Measurements from ENCODE around the gene CEP120.
"Not testable (repeated sequence)": the region's sequence is repeated elsewhere in the genome, so short reads cannot be mapped to it uniquely, and the experiment has no call there.

Gene CEP120

DNA sequence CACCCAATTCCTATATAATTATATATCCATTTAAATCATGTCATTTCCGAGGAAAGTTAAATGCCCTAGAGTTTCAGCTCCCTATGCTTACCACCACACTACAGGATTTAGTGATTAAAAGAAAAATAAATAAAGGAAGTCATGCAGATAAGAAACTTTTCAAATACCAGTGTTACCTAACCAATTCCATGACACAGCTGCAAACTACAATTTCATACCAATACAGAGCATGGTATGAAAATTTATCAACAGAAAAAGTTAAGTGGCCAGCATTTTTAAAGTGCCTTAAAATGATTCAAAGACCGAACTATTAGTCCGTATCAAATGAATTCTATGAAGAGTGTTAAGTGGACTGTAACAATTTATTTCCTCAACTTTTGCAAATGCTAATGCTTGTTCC is 35.9 kb downstream of the CEP120 start:
- DNase-seq (ENCODE audit: low spot score) = no peak

DNA sequence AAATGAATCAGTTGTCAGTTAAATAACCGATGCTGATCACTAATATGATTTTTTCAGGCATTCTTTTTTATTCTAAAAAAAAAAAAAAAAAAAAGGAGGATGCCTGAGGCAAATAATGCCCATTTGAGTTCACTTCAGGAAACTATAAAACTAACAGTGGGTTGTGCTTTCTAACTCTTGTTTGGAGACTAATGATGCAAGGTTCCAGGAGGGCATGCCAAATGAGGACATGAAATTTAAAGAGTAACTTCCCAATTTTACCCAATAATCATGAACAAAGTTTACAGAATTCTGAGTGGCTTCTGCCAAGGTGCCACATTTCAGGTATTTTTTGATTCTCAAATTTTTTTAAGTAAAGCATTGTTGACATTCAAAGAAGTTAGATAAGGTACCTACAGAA is 41.0 kb downstream of the CEP120 start:
- DNase-seq (ENCODE audit: low spot score) = no peak

DNA sequence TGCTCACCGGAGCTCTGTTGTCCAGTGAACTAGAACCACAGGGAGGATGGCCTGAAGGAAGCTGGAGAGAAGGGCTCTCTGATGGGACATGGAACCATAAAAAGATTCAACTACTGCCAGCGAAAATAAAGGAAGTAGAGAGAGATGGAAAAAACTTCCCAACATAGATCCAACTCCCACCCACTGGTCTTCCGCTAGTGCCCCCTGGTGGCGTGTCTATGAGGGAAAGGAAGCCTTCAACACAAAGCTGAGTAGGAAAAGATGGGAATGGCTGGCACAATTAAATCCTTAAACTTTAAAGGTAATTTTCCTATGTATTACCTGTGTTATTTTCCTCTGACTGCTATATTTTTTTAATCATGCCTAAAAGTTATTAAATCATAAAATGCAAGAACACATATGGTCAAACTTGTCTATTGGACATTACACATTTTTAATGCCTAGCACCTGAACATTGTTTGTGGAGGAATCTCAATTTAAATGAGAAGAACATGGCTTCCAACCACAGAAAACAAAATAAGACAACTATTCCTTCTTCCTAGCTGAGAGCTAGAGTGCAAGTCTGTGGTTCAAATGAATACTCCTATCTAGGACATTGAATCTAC is 51.5 kb downstream of the CEP120 start:
- DNase-seq (ENCODE audit: low spot score) = peak; percentile 13

DNA sequence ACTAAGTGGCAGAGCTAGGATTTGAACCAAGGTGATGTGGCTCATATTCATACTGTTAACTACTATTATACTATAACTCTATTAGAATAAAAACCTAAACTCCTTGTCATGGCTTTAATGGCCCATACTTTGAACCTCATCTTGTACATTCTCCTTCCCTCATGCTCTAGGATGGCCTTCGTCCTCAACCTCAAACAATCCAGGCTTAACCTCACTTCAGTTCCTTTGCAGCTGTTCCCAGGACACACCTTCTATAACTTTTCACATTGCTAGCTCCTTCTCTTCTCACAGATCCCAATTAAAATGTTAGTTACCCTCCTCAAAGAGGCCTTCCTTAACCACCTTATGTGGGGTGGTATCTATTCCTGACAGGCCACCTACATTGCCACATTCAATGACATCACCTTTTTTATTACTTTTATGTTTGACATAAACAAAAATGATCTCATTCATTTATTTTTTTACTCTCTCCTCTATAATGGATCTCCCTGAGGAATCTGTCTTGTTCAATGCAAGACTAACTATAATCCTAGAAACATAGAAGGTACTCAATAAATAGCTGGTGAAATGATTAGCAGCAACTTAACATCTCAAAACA is 53.7 kb downstream of the CEP120 start:
- no peak for DNase-seq (ENCODE audit: low spot score)

DNA sequence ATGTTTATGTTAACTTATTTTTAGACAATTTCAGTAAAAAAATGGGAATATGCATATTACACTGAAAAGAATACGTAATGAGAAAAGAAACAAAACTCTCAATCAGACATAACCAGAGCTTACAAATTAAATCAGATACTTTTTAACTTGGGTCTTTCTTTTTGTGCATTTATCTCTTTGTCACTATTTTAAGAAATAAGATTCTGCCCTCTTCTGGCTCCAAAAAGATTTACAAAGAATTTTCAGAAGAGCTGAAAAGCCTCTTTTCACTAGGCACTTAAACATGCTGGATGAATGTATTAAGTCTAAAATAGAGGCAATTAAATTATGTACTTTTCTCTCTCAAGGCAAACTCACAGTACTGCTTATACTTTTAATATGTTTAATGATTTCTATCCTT is 55.5 kb downstream of the CEP120 start:
- DNase-seq (ENCODE audit: low spot score) = peak; percentile 6

DNA sequence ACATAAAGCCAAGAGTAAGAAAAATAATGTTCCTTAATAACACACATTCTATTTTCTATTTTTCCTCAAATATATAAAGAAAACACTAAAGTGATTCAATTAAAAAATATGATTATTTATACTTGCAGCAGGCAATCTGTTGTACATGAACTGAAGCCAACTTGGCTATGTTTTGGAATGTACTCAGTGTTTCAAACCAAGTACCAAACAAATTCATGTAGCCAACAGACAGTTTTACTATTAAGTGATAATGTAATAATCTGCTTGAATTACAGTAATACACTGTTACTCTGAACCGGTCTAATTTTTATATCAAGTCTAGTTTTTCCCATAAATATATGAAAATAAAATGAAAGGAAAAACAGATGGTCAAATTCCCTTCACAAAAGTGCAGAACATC is 58.0 kb downstream of the CEP120 start:
- no peak for DNase-seq (ENCODE audit: low spot score)

DNA sequence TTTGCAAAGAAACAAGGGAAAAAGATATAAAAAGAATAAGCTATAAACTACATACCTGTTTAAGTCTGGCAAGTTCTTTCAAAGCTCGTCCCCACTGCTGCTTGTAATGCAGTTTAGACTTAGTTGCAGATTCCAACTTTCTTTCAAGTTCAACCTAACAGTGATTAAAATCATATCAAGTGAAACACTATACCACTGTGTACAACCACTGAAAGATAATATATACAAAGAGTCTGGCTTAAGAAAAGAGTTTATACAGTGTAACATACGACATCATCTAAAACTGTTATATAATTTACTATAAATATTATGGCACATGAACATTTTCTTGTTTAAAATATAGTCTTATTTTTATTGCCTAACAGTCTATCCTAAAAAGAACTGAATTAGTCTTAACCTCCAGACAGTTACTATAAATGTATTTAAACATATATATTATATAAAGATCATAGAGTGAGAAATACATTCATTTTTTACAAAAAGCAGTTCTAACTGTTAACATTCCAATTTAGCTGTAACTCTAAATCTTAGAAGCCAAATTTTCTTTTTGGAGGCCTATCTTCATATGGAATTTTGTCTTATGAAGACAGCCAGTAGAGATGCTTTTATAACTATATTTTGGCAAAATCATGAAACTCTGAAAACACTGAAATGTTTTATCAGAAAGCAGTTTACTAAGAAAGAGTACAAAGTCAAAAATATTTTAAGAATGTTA is 58.6 kb downstream of the CEP120 start:
- DNase-seq (ENCODE audit: low spot score) = no peak

DNA sequence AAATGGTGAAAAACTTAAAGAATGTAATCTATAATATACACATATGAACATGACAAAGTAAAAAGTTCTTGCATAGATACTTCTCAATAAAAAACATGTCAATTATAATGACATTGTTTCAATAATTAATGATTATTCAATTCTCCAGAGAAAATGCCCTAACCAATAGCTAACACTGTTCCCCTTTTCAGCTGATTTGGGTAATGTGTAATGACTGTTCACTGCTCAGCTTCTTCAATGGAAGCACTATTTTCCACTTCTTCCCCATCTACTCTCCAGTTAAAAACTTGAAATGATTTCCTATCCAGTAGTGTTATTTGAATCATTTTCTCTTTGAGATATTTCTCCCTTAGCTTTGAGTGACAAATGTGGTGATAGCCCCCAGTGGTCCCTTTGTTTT is 62.3 kb downstream of the CEP120 start:
- no peak for DNase-seq (ENCODE audit: low spot score)

DNA sequence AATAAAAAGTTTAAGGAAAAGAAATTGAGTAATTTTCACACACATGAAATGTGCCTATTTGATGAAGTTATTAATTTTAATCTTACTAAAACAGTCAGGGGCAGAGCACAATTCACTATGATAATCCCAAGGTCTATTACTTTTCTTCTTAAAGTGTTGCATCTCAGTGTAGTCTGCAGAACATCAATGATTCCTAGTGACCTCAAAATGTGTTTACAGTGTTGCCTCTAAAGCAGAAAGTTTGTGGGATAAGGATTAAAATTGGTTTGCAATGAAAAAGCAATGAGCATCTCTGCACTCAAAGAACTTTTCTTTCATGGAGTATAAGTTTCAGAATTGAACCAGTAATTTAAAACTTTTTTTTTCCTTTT is 63.0 kb downstream of the CEP120 start:
- DNase-seq (ENCODE audit: low spot score) = no peak

DNA sequence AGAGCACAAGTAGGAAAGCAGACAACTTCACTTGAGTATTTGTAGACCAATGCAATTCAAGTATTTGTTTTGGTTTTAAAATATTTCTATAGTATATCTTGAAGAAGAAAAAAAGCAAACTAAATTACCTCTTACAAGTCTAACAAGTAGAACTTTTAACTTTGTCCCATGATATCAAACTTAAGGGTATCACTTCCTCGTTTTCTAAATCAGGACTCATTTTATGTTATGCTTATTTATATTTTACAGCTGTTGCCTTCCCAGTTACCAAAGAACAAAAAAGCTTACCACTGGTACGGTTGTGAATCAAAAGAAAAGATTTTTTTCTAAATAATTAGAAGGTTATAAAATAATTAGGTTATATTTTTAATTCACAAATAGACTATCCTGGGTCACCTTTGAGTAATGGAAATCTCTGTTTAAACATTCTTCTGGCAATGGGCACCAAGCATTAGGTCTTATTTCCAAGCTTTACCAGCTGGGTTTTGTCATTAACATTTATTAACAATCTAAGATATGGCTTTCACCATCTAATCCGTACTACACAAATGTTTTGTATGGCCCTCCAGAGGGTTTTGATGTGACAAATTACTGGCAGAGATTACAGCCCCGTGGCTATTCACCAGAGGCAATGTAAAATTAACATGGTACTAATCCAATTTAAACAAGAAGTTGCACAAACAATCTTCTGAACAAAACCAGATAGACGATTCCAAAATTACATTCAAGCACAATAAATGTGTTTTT is 63.6 kb downstream of the CEP120 start:
- no peak for DNase-seq (ENCODE audit: low spot score)

DNA sequence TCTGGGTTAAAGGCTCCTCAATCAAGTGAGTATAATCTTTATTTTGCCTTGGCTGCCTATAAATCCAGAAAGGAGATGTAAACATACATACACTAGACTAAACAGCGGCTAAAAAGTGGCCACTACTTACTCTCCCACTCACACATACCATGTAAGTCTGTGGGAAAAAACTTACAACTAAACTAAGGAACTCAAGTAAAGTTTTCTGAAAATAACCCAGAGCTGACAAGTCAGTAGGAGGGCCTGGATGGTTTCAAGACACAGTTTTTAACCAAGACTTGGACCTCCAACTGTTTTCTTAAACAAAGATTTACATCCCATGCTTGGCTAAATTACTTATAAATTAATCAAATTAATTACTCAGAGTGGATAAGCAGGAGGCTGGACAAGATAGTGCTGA is 64.5 kb downstream of the CEP120 start:
- DNase-seq (ENCODE audit: low spot score) = no peak

DNA sequence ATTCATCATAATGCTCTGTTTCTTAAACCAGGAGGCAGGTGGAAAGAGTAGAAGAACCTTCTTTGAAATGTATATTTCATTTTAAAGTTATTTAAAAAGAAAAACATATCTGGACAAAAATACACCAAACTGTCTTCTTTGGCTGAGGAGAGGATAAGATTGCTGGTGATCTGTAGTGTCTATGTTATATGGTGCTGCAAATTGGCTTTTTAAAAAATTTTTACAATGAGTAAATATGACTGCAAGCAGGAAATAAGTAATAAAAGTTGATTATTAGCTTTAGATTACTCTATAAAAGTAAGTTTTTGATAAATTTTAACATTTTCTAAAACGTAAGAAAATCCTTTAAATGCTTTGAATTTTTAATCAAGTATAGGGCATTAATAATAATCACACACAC is 64.9 kb downstream of the CEP120 start:
- DNase-seq (ENCODE audit: low spot score) = no peak

DNA sequence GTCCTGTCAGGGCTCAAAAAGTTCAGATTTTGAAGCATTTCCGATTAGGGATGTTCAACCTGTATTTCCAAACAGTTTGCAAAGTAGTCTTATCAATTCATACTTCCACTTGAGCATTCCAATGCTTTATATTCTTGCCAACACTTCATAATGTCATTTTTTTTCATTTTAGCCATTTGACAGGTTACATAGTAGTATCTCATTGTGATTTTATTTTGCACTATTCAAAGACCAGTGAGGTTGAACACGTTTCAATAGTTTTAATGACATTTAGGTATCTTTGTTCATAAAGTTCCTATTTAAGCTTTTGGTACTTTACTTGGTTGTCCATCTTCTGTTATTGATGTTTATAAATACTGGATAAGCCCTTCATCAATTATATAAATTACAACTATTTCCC is 71.4 kb downstream of the CEP120 start:
- DNase-seq (ENCODE audit: low spot score) = no peak

DNA sequence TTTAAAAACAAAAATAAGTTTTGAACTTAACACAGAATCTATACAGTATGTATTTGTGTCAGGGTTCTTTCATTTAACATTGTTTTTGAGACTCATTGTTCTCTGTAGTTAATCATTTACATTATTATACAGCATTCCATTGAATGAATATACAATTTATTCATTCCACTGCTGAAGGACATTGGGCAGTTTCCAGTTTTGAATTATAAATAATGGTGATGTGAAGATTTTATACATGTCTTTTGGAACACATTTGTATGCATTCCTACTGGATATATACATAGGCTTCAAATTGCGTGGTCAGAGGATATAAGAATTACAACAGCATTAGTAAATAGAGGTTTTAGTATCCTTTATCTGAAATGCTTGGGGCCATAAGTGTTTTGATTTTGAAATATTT is 72.0 kb downstream of the CEP120 start:
- DNase-seq (ENCODE audit: low spot score) = no peak

DNA sequence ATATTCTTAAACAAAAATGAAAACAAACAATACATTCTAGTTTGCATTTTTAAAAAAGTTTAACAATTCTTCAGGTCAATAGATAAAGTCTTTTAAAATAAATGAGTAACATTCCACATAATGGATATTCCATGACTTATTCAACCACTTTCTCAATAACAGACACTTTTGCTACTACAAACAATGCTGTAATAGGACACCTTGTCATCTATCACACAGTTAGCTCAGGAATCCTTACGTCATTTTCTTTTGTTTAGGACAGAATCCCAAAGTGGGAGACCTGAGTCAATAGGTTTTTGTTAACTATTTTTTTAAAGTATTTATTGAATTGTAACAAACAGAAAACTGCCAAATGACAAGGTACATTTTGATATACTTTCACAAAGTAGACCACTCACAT is 72.5 kb downstream of the CEP120 start:
- DNase-seq (ENCODE audit: low spot score) = no peak

DNA sequence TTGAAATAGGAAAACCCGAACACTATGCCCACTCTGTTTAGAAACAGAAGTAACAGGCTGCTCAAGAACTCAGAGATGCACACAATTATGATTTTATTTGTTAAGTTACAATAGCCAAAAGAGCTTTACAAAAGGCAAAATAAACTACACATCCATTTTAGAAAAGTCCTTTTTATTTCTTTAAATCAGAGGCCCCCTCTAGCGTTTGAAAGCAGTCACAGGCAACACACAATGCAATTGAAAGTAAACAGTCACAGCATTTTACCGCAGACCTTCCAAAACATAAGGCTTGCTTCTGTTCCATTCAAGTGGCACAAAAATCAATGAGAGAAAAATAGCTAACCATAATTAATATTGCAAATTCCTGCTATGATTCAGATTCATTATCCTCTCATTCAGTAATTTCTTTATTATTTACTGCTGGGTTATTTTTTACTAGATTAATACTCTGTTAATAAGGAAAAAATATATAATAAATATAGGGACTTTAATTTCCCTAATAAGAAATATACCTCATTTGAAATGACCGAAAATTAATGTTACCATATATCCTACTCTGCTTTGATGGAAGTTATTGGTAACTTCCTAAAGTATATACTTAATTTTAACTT is 78.3 kb downstream of the CEP120 start:
- peak; percentile 15 for DNase-seq (ENCODE audit: low spot score)

DNA sequence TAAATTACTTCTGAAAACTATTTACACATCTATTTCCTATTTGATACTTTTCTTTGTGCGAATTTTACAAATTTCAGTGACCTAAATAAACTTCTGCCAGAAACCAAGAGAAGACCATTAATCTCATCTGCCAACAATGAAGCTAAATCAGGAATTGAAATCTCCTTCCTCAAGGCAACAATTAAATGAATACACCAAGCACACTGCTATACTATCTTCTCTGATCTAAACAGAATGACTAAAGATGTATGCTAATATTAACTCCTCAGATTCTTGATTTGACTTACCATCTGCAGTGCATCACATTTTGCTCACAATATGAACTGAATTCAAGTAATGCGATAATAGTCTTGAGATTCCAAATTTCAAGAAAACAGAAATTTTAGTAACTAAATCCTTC is 82.3 kb downstream of the CEP120 start:
- DNase-seq (ENCODE audit: low spot score) = no peak

DNA sequence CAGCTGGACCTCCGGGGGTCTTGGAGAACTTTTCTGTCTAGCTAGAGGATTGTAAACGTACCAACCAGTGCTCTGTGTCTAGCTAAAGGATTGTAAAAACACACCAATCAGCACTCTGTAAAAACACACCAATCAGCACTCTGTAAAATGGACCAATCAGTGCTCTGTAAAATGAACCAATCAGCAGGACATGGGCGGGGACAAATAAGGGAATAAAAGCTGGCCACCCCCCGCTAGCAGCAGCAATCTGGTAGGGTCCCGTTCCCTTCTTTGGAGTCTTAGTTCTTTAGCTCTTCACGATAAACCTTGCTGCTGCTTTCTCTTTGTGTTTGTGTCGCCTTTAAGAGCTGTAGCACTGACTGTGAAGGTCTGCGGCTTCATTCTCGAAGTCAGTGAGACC is 114.8 kb downstream of the CEP120 start:
- DNase-seq (ENCODE audit: low spot score) = not testable (repeated sequence)

DNA sequence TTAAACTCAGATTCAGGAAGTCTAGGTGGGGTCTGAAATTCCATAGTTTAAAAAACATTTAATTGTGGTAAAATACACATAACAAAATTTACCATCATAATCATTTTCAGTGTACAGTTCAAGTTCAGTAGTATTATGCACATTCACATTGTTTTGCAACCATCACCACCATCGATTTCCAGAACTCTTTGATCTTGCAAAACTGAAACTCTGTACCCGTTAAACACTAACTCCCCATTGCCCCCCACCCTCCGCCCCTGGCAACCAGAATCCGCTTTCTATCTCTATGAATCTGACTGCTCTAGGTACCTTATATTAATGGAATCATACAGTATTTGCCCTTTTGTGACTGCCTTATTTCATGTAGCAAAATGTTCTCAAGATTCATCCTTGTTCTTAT is 117.5 kb downstream of the CEP120 start:
- DNase-seq (ENCODE audit: low spot score) = no peak

DNA sequence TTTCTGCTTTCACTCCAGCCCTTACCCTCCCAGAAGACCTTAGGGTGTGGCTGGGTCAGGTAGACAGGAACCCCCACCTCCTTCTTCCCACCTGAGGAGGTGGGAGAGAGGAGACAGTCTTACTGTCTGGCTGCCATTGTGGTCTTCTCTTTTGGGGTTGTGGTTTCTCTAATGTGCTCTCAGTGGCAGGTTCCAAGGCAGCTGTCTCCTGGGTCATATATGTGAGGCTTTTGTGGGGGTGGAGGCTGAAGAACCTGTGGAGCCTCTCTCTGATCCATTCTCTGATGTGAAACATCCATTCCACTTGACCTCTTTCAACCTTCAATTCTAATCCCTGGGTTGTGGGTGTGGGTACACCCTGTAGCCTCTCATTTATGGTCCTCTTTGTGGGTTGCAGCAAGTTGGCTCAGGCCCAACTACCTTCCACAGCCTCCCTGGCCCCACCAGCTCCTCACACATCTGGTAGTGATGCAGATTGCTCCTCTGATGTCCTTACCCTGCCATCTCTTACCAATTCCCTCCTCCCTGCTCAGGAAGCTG is 118.4 kb downstream of the CEP120 start:
- DNase-seq (ENCODE audit: low spot score) = no peak

DNA sequence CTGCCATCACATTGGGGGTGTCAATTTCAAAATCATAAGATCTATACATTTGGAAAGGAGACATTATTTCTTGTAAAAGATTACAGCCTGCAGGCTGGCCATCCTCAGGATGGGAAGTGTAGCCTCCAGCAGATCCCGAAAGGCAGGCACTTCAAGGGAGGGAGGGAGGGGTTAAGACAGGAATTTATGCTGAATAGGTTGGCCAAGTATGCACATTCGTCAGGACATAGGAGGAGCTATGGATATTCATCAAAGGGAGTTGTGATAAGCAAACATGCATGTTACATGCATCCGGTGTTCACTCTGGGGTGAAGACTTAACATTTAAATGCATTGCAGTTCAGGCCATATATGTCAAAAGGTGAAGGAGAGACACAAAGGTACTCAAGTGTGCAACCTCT is 119.4 kb downstream of the CEP120 start:
- DNase-seq (ENCODE audit: low spot score) = no peak

DNA sequence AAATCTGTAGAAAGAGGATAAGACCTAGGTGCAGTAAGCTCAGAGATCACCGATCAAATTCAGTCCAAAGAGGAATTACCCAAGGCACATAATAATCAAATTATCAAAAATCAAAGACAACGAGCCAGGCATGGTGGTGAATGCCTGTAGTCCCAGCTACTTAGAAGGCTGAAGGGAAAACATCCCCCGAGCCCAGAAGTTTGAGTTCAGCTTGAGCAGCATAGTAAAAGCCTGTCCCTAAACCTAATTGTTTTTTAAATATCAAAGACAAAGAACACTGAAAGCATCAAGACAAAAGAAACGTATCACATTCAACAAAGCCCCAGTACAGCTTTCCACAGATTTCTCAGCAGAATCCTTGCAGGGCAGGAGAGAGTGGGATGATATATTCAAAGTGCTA is 122.9 kb downstream of the CEP120 start:
- DNase-seq (ENCODE audit: low spot score) = no peak

Measured in SK-N-DZ (cell line).